ENCODE results near the gene CPNE8.

DNA sequence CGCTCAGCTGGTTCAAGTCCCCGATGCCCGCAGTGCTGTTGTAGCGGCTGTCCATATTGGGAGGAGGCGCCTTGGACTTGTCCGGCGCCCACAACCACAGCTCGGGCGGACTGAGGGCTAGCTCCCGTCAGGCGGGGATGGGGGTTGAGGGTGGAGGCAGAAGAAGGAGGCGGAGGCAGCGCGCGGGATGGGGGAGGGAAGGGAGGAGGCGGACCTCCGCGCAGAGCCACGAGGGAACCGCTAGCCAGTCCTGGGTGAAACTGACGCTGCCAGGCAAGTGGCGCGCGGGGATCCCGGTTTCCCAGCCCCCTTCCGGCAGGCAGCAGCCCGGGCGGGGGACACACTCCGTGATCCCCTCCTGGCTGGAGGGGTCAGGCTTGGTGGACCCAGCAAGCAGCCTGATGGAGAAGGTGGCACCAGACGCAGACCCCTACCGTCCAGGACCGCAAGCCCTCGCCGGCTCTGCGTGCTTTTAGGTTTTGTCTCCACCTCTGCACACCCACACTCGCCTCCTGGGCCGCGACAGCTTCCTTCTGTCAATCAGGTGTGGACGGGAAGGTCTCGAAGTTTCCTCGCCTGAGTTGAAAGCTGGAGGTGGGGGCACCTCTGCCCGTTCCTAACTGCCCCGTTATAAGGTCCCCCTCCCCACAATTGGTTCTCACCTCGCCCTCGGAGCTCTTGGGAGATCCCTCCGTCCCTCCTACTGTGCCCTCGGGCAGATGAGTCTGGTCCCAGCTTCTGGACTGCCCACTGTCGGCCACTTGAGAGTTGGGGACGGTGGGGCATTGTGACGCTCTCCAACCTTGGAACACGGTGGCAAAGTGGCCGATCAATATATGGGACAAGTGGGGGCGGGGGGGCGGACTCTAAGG is at the start of gene CPNE8:
- TF ChIP-seq, protein P1, sequence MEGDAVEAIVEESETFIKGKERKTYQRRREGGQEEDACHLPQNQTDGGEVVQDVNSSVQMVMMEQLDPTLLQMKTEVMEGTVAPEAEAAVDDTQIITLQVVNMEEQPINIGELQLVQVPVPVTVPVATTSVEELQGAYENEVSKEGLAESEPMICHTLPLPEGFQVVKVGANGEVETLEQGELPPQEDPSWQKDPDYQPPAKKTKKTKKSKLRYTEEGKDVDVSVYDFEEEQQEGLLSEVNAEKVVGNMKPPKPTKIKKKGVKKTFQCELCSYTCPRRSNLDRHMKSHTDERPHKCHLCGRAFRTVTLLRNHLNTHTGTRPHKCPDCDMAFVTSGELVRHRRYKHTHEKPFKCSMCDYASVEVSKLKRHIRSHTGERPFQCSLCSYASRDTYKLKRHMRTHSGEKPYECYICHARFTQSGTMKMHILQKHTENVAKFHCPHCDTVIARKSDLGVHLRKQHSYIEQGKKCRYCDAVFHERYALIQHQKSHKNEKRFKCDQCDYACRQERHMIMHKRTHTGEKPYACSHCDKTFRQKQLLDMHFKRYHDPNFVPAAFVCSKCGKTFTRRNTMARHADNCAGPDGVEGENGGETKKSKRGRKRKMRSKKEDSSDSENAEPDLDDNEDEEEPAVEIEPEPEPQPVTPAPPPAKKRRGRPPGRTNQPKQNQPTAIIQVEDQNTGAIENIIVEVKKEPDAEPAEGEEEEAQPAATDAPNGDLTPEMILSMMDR (IDR thresholded peaks at IDR 0.05; ENCODE audit: borderline replicate concordance, extremely low read depth, low read length, poor library complexity, severe bottlenecking): no peak
- TF ChIP-seq EZH2 (IDR thresholded peaks at IDR 0.05; ENCODE audit: borderline replicate concordance, low read depth, low read length, severe bottlenecking): no peak

Measured in DND-41 (cell line).